Suprapubic skin (tissue), 4 donors: Measurements from ENCODE around the gene LMCD1.

ENCODE experiments used
- POLR2A ChIP-seq, 2 donors: fragments of 450-650 bp; IDR thresholded peaks; one replicate each; pipeline ENCODE4 v1.6.1; 2017; ENCODE audit warnings: antibody characterized with exemption in 2 of 2, mild to moderate bottlenecking in 2 of 2, moderate library complexity in 2 of 2
- POLR2AphosphoS5 ChIP-seq, 3 donors: sonication (generic); formaldehyde crosslinking; IDR thresholded peaks; one replicate each; pipeline ENCODE4 v1.6.1; 2017; ENCODE audit warnings: antibody characterized with exemption in 3 of 3
- TF ChIP-seq, protein P1 (sequence below), 2 donors: fragments of 200-600 bp in 1 of 2; fragments of 450-650 bp in 1 of 2; sonication (generic) in 1 of 2; IDR thresholded peaks; one replicate each; pipeline ENCODE4 v1.5.1; 2016 to 2019; ENCODE audit warnings: antibody characterized with exemption in 2 of 2, mild to moderate bottlenecking in 1 of 2, moderate library complexity in 1 of 2

DNA sequence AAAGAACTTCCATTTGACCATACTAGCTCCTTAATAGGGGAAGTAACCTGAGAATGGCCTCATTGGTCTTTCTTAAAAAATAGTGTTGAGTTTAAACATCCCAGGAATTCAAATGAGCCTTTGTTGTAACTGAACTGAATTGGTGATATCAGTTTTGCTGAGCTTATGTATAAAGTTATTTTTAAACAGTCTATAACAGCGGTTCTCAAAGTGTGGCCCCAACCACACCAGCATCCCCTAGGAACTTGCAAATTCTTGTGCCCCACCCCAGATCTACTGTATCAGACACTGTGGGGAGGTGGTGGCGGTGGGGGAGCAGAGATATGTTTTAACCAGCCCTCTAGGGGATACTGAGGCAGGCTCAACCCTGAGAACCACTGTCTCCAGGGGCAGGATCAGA lies 57.0 kb downstream of the LMCD1 start:
- TF ChIP-seq, protein P1, sequence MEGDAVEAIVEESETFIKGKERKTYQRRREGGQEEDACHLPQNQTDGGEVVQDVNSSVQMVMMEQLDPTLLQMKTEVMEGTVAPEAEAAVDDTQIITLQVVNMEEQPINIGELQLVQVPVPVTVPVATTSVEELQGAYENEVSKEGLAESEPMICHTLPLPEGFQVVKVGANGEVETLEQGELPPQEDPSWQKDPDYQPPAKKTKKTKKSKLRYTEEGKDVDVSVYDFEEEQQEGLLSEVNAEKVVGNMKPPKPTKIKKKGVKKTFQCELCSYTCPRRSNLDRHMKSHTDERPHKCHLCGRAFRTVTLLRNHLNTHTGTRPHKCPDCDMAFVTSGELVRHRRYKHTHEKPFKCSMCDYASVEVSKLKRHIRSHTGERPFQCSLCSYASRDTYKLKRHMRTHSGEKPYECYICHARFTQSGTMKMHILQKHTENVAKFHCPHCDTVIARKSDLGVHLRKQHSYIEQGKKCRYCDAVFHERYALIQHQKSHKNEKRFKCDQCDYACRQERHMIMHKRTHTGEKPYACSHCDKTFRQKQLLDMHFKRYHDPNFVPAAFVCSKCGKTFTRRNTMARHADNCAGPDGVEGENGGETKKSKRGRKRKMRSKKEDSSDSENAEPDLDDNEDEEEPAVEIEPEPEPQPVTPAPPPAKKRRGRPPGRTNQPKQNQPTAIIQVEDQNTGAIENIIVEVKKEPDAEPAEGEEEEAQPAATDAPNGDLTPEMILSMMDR (IDR thresholded peaks at IDR 0.05), result no peak
- no peak for TF ChIP-seq POLR2A (IDR thresholded peaks at IDR 0.05)
- no peak for TF ChIP-seq POLR2AphosphoS5 (IDR thresholded peaks at IDR 0.05)
